HepG2 (cell line): ENCODE data around the gene EPHA10. TPM values are rescaled to one million over a fixed set of nuclear protein-coding genes. Genes with fewer than 3 reads are reported as not detected.

Source experiments
- ATAC-seq: fragments of 200-7000 bp; cut with Tn5 transposase; 3 replicates; pipeline ENCODE4 v1.9.1; 2020; ENCODE audit warnings: mild to moderate bottlenecking, moderate library complexity
- BruUV-seq: library from RNA; stranded (reverse); fragments of 400-500 nt; replicated peaks from 2 replicates; lab custom pipeline; 2021; lab: Mats Ljungman, UMichigan
- CTCF ChIA-PET: fragments of 300-600 bp; formaldehyde crosslinking; extraction: SDS; loops from one replicate; lab custom pipeline; 2021; ENCODE audit warnings: low total read pairs, inconsistent platforms, low intra/inter-chr PET ratio; lab: Yijun Ruan, JAX
- POLR2A ChIA-PET: fragments of 350-600 bp; sonication (Branson Sonifier 250); formaldehyde crosslinking; loops from one replicate; lab custom pipeline; 2020; ENCODE audit warnings: antibody characterized with exemption, inconsistent platforms; lab: Yijun Ruan, JAX
- DNase-seq: peaks from one replicate; pipeline ENCODE4 v3.0.0-alpha.2; 2015; ENCODE audit warnings: low spot score
- FAIRE-seq: peaks from 3 replicates; lab custom pipeline; 2011; peaks lifted over from hg19 to GRCh38; lab: Jason Lieb, UNC
- H2AFZ ChIP-seq: one replicate; pipeline ENCODE4 v1.6.1; 2011; ENCODE audit warnings: low read length, inconsistent platforms
- H3K27ac ChIP-seq: fragments of 300-600 bp; 3 replicates; pipeline ENCODE4 v1.8.0; 2011; ENCODE audit warnings: mixed run types, mild to moderate bottlenecking, mixed read lengths, low read length, inconsistent platforms; ENCODE audit not compliant: insufficient read depth; ENCODE audit errors: extremely low read length
- H3K27me3 ChIP-seq, 2 experiments: fragments of 200-600 bp in 1 of 2; 2 replicates in 1 of 2; 3 replicates in 1 of 2; pipeline versions ENCODE4 v1.6.0 to v1.8.0; 2011; ENCODE audit warnings: low read length in 2 of 2, mild to moderate bottlenecking in 2 of 2, moderate library complexity in 2 of 2, inconsistent platforms in 1 of 2; ENCODE audit not compliant: insufficient read depth in 2 of 2, control insufficient read depth in 1 of 2
- H3K36me3 ChIP-seq, 2 experiments: fragments of 200-600 bp in 1 of 2; replicated peaks in 1 of 2; 2 replicates in 1 of 2; 3 replicates in 1 of 2; pipeline versions ENCODE4 v1.5.1 to v1.8.0; 2011; ENCODE audit warnings: low read length in 2 of 2, inconsistent platforms in 1 of 2; ENCODE audit not compliant: insufficient read depth in 2 of 2, control insufficient read depth in 1 of 2
- H3K4me1 ChIP-seq: 2 replicates; pipeline ENCODE4 v1.5.1; 2012; ENCODE audit warnings: low read length, inconsistent platforms; ENCODE audit not compliant: insufficient read depth
- H3K4me2 ChIP-seq: 2 replicates; pipeline ENCODE4 v1.6.0; 2011; ENCODE audit warnings: low read depth, low read length, inconsistent platforms
- H3K4me3 ChIP-seq, 3 experiments: fragments of 200-600 bp in 1 of 3; sonication (generic), shearing (Covaris generic) in 1 of 3; replicated peaks in 1 of 3; 2 replicates each; pipeline ENCODE4 v1.5.1; 2011 to 2016; ENCODE audit warnings: low read length in 3 of 3, inconsistent platforms in 2 of 3, low read depth in 2 of 3, mild to moderate bottlenecking in 2 of 3, control low read depth in 1 of 3, mixed read lengths in 1 of 3; ENCODE audit not compliant: insufficient read depth in 1 of 3
- H3K79me2 ChIP-seq: one replicate; pipeline ENCODE4 v1.6.1; 2011; ENCODE audit warnings: low read length, inconsistent platforms; ENCODE audit not compliant: insufficient read depth
- H3K9ac ChIP-seq: 2 replicates; pipeline ENCODE4 v1.6.0; 2011; ENCODE audit warnings: mild to moderate bottlenecking, low read depth, low read length, inconsistent platforms; ENCODE audit not compliant: insufficient read depth
- H3K9me3 ChIP-seq: 2 replicates; pipeline ENCODE4 v1.5.1; 2012; ENCODE audit warnings: mild to moderate bottlenecking, low read length
- H4K20me1 ChIP-seq: 2 replicates; pipeline ENCODE4 v1.6.0; 2011; ENCODE audit warnings: inconsistent platforms, mild to moderate bottlenecking, low read length, moderate library complexity; ENCODE audit not compliant: insufficient read depth
- CEBPB ChIP-seq: IDR thresholded peaks from 2 replicates; pipeline ENCODE4 v1.6.1; 2011; ENCODE audit warnings: low read depth, low read length, improper control_type of control experiment, borderline replicate concordance
- GATAD2A ChIP-seq: IDR thresholded peaks from 2 replicates; pipeline ENCODE4 v1.6.1; 2016
- NR3C1 ChIP-seq: sonication (generic); formaldehyde crosslinking; IDR thresholded peaks from 2 replicates; pipeline ENCODE4 v1.4.0; 2020; ENCODE audit warnings: missing genetic modification reagents
- PAXIP1 ChIP-seq: sonication (generic); formaldehyde crosslinking; conservative IDR thresholded peaks from 2 replicates; pipeline ENCODE4 v1.4.0; 2020; ENCODE audit warnings: mild to moderate bottlenecking, missing genetic modification reagents, moderate library complexity
- TEAD3 ChIP-seq: optimal IDR thresholded peaks from 2 replicates; pipeline ENCODE3; 2016; ENCODE audit warnings: borderline replicate concordance
- TMF1 ChIP-seq: sonication (generic); formaldehyde crosslinking; IDR thresholded peaks from 2 replicates; pipeline ENCODE4 v1.8.1; 2022; ENCODE audit warnings: low read depth, missing genetic modification reagents
- U2AF2 ChIP-seq: fragments of 200-400 bp; formaldehyde crosslinking; IDR thresholded peaks from 2 replicates; pipeline ENCODE4 v1.6.1; 2017; ENCODE audit warnings: low read depth, mild to moderate bottlenecking, low read length
- XBP1 ChIP-seq: sonication (generic); formaldehyde crosslinking; IDR thresholded peaks from 2 replicates; pipeline ENCODE4 v1.5.0; 2020; ENCODE audit warnings: missing genetic modification reagents
- ZBTB7B ChIP-seq: sonication (generic); formaldehyde crosslinking; IDR thresholded peaks from 2 replicates; pipeline ENCODE4 v1.4.0; 2020; ENCODE audit warnings: missing genetic modification reagents
- ZNF256 ChIP-seq: sonication (generic); formaldehyde crosslinking; conservative IDR thresholded peaks from 2 replicates; pipeline ENCODE4 v1.4.0; 2020; ENCODE audit warnings: missing genetic modification reagents
- ZNF292 ChIP-seq: sonication (generic); formaldehyde crosslinking; IDR thresholded peaks from 2 replicates; pipeline ENCODE4 v1.8.1; 2022; ENCODE audit warnings: mild to moderate bottlenecking, low read depth, missing genetic modification reagents, borderline replicate concordance
- WGBS: methylation state at CpG from one replicate; pipeline ENCODE4 v1.1.6; 2017; ENCODE audit warnings: low lambda C conversion rate; 5-methylcytosine and 5-hydroxymethylcytosine counted together
- in situ Hi-C: cut with HindIII; loops from 2 replicates; pipeline ENCODE4 v1.10.0; 2017; ENCODE audit warnings: low pct_unique_long_range_greater_than_20kb; ENCODE audit not compliant: extremely low pct_ligation_motif_present
- intact Hi-C: fragments of 100-400 bp; cut with micrococcal nuclease; formaldehyde crosslinking; loops from one replicate; pipeline ENCODE4 v1.10.0; 2022; ENCODE audit not compliant: unreplicated experiment
- polyA plus RNA-seq, 8 experiments: library from polyadenylated mRNA; depleted of rRNA in 3 of 8; stranded (reverse) in 7 of 8; unstranded in 1 of 8; fragments of >200 nt; fragmentation: Illumina TruSeq in 4 of 8; extraction: Trizol in 4 of 8; gene quantifications; 2 replicates each; pipeline versions ENCODE4 v1.2.1 to v1.2.3, GENCODE V29; 2011 to 2016; ENCODE audit warnings: low read depth in 4 of 8, missing spikeins in 1 of 8, mixed read lengths in 1 of 8; ENCODE audit not compliant: insufficient read depth in 1 of 8
- total RNA-seq, 5 experiments: library from RNA; depleted of rRNA; stranded (reverse); fragments of >200 nt; fragmentation: Illumina TruSeq; extraction: Trizol; gene quantifications; 2 replicates each; pipeline ENCODE4 v1.2.3, GENCODE V29; 2016; ENCODE audit warnings: low read depth in 1 of 5

Gene EPHA10
- total and polyA plus RNA-seq, 2 of the 13 experiments (the other 11 are each of a cell fraction or from before 2014, with no cell fraction given) = 0.11 to 0.58 TPM

- no peak for DNase-seq
- CTCF ChIA-PET = no interaction called here
- H3K9ac ChIP-seq = no peak overlapping the region
- no peak for FAIRE-seq
- no peaks in the 10 kb centered on the region for H4K20me1 ChIP-seq
- H3K4me1 ChIP-seq = no peaks in the 10 kb centered on the region
- H3K4me2 ChIP-seq = no peak overlapping the region
- BruUV-seq = no TSS peak
- in situ Hi-C loops = no loop called here
- no peak overlapping the region for H3K27ac ChIP-seq
- TF ChIP-seq U2AF2 (no peak), CEBPB (peak; percentile 56; the same call in 1 of the 2 replicates)
- WGBS = 50% methylated on average over 3 of the region's 3 CpGs
- no peak overlapping the region for H3K4me3 ChIP-seq
- intact Hi-C loops = no loop called here
- no peaks in the 10 kb centered on the region for H3K9me3 ChIP-seq
- POLR2A ChIA-PET = no interaction called here
- H3K27me3 ChIP-seq = peaks cover 0 to 7% of the 10 kb centered on the region in 2 experiments; a peak in 3 of 5 replicates
- ATAC-seq = no peak
- H3K79me2 ChIP-seq = no peaks in the 10 kb centered on the region
- H3K36me3 ChIP-seq = no peaks in the 10 kb centered on the region
- no peak overlapping the region for H2AFZ ChIP-seq
Observed at GRCh38 chr1:37746806-37747205, 18.1 kb downstream of the EPHA10 start.

- DNase-seq = no peak
- ATAC-seq = no peak
- TF ChIP-seq NR3C1 (CRISPR knock-in tag) (no peak), ZNF292 (no peak), TEAD3 (CRISPR knock-in tag) (no peak), TMF1 (CRISPR knock-in tag) (no peak), ZBTB7B (CRISPR knock-in tag) (no peak), GATAD2A (CRISPR knock-in tag) (no peak), XBP1 (CRISPR knock-in tag) (no peak), ZNF256 (CRISPR knock-in tag) (no peak), PAXIP1 (CRISPR knock-in tag) (no peak)
- intact Hi-C loops (no loop called here), in situ Hi-C loops (no loop called here)
- FAIRE-seq = no peak
- Histone ChIP-seq H3K9me3 (no peaks in the 10 kb centered on the region), H3K36me3 (no peaks in the 10 kb centered on the region), H3K27ac (no peak overlapping the region), H3K4me2 (no peak overlapping the region), H3K4me1 (peaks cover 6% of the 10 kb centered on the region; the same call in 1 of the 2 replicates), H3K79me2 (no peaks in the 10 kb centered on the region), H3K4me3 (no peak overlapping the region), H2AFZ (no peak overlapping the region), H3K9ac (no peak overlapping the region), H3K27me3 (no peaks in the 10 kb centered on the region), H4K20me1 (no peaks in the 10 kb centered on the region)
- BruUV-seq = no TSS peak
- POLR2A ChIA-PET = no interaction called here
- CTCF ChIA-PET = no interaction called here
- WGBS = 9% methylated on average over 6 of the region's 6 CpGs
Observed at GRCh38 chr1:37741662-37742061, 23.3 kb downstream of the EPHA10 start.
